ENCODE measurements around the gene MAGEB10.

DNA sequence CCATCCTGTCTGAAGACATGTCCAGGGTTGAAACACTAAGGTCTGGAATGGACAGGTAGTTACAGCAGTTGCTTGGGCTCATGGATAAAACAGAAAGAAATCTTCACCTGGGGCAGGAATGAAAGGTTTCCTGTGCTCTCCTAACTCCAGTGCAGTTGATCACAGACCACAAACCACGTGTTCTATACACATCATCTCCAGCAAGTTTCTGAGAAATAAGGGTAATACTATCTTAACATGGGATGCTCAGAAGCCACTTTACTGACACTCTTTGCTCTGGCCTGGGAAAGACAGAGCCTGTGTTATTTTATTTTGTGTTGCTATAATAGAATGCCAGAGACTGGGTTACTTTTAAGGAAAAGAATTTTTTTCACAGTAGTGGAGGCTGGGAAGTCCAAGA lies 16.0 kb downstream of the MAGEB10 start:
- TF ChIP-seq, protein P1, sequence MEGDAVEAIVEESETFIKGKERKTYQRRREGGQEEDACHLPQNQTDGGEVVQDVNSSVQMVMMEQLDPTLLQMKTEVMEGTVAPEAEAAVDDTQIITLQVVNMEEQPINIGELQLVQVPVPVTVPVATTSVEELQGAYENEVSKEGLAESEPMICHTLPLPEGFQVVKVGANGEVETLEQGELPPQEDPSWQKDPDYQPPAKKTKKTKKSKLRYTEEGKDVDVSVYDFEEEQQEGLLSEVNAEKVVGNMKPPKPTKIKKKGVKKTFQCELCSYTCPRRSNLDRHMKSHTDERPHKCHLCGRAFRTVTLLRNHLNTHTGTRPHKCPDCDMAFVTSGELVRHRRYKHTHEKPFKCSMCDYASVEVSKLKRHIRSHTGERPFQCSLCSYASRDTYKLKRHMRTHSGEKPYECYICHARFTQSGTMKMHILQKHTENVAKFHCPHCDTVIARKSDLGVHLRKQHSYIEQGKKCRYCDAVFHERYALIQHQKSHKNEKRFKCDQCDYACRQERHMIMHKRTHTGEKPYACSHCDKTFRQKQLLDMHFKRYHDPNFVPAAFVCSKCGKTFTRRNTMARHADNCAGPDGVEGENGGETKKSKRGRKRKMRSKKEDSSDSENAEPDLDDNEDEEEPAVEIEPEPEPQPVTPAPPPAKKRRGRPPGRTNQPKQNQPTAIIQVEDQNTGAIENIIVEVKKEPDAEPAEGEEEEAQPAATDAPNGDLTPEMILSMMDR (IDR thresholded peaks at IDR 0.05; ENCODE audit: insufficient read depth, low read length): no peak
- TF ChIP-seq POLR2AphosphoS5 (IDR thresholded peaks at IDR 0.05; ENCODE audit: low read depth): no peak
